ENCODE results near the gene MTMR3.
A peak's percentile ranks its signal among the peaks of the same experiment; 100 is the strongest.

The MTMR3 gene

GRCh38 chr22:29839039-29839438, 43.9 kb upstream of the MTMR3 start:
- peak overlapping the region; percentile 80 to 98 (median 93) for H3K27ac Mint-ChIP-seq
- peaks cover 23% of the 10 kb centered on the region for H3K4me1 Mint-ChIP-seq
- H3K27me3 Mint-ChIP-seq (ENCODE audit: low read depth) = peaks cover 3% of the 10 kb centered on the region
- TF ChIP-seq CTCF (IDR thresholded peaks at IDR 0.05; ENCODE audit: unreplicated experiment in 3 of 3) = no peak
- H3K4me3 Mint-ChIP-seq = peak overlapping the region; percentile 88 to 97 (median 89)
- peaks cover 3% of the 10 kb centered on the region for H3K36me3 Mint-ChIP-seq (ENCODE audit: low read depth)
- no peaks in the 10 kb centered on the region for H3K9me3 Mint-ChIP-seq

- no peak for TF ChIP-seq CTCF (IDR thresholded peaks at IDR 0.05; ENCODE audit: unreplicated experiment in 3 of 3)
- H3K36me3 Mint-ChIP-seq (ENCODE audit: low read depth) = no peaks in the 10 kb centered on the region
- H3K9me3 Mint-ChIP-seq = peaks cover under 1% of the 10 kb centered on the region
- no peaks in the 10 kb centered on the region for H3K27me3 Mint-ChIP-seq (ENCODE audit: low read depth)
- no peak overlapping the region for H3K4me3 Mint-ChIP-seq
- peaks cover 19% of the 10 kb centered on the region for H3K4me1 Mint-ChIP-seq
- H3K27ac Mint-ChIP-seq = no peak overlapping the region
Measured at GRCh38 chr22:29840498-29840897, 42.5 kb upstream of the MTMR3 start.

GRCh38 chr22:29842172-29842571, 40.8 kb upstream of the MTMR3 start:
- no peak for TF ChIP-seq CTCF (IDR thresholded peaks at IDR 0.05; ENCODE audit: unreplicated experiment in 3 of 3)
- Mint-ChIP-seq H3K36me3 (ENCODE audit: low read depth) (no peaks in the 10 kb centered on the region), H3K27me3 (ENCODE audit: low read depth) (no peaks in the 10 kb centered on the region), H3K4me1 (peaks cover 11% of the 10 kb centered on the region), H3K4me3 (no peak overlapping the region), H3K9me3 (peaks cover 4% of the 10 kb centered on the region), H3K27ac (no peak overlapping the region)

- H3K4me1 Mint-ChIP-seq = peaks cover 7% of the 10 kb centered on the region
- no peak overlapping the region for H3K4me3 Mint-ChIP-seq
- H3K27ac Mint-ChIP-seq = no peak overlapping the region
- peaks cover 5% of the 10 kb centered on the region for H3K9me3 Mint-ChIP-seq
- no peaks in the 10 kb centered on the region for H3K27me3 Mint-ChIP-seq (ENCODE audit: low read depth)
- TF ChIP-seq CTCF (IDR thresholded peaks at IDR 0.05; ENCODE audit: unreplicated experiment in 3 of 3) = no peak
- H3K36me3 Mint-ChIP-seq (ENCODE audit: low read depth) = no peaks in the 10 kb centered on the region
Measured at GRCh38 chr22:29842740-29843139, 40.2 kb upstream of the MTMR3 start.

- no peaks in the 10 kb centered on the region for H3K36me3 Mint-ChIP-seq (ENCODE audit: low read depth)
Measured at GRCh38 chr22:29846290-29846689, 36.7 kb upstream of the MTMR3 start.

More at GRCh38 chr22:29846290-29846689, 36.7 kb upstream of the MTMR3 start:
- Mint-ChIP-seq H3K27me3 (ENCODE audit: low read depth) (no peaks in the 10 kb centered on the region), H3K4me3 (no peak overlapping the region), H3K4me1 (no peaks in the 10 kb centered on the region), H3K9me3 (peaks cover 6% of the 10 kb centered on the region), H3K27ac (no peak overlapping the region)
- no peak for TF ChIP-seq CTCF (IDR thresholded peaks at IDR 0.05; ENCODE audit: unreplicated experiment in 3 of 3)
